Mesenteric fat pad (tissue), 1 donor: ENCODE measurements around the gene CYP2E1. TPM values are rescaled to one million over a fixed set of nuclear protein-coding genes. Genes with fewer than 3 reads are reported as not detected.
"Not testable (repeated sequence)": the region's sequence is repeated elsewhere in the genome, so short reads cannot be mapped to it uniquely, and the experiment has no call there.

ENCODE experiments used
- DNase-seq: peaks from one replicate; pipeline ENCODE4 v3.0.0-alpha.2; 2020; ENCODE audit warnings: low spot score
- total RNA-seq: library from RNA; stranded (reverse); fragmentation: NEBNext Ultra II Directional; extraction: Animal tissue kit (Norgen Biotek cat#: 25700); gene quantifications from one replicate; pipeline ENCODE4 v1.2.1, GENCODE V29; 2021
- donor health status: DM: yes; HTN: yes; CAD: no.

CYP2E1 gene
- total RNA-seq, 1 donor from 2014 or later = 3.8 TPM

DNA sequence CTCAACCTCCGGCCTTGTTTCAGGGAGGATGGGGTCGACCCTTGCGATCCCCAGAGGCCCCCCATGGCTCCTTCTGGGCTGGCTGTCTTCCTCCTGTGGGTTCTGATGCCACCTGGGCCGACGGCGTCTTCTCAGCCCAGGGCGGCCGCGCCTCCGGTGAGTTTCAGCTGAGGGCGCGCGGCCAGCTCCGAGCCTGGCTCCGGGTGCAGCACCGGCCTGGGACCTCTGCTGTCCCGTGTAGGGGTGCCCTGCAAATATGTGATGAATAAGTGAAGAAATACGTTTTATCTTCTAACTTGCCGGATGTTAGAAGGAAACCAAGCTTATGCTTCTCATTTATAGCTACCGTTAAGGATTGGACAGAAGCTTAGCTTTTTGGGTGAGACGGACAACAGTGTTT, 42.6 kb downstream of the CYP2E1 start:
- not testable (repeated sequence) for DNase-seq

DNA sequence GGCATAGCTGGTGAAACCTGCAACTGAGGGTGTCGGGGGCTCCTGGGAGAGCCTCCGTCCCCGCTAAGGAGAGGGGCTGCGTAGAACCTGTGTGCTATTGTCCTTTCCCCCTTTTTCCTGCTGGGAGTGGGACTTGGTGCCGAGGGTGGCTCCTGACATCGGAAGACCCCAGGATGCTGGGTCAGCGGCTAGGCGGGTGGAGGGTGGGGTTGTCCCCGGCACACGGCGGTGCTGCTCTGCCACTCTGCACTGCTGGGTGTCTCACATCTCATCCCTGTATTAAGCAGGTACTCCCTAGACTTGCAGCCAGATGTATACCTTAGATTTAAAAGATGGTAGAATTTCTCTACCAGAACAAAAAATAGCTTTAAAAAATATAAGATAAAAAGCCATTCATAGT, 44.9 kb downstream of the CYP2E1 start:
- DNase-seq = not testable (repeated sequence)

DNA sequence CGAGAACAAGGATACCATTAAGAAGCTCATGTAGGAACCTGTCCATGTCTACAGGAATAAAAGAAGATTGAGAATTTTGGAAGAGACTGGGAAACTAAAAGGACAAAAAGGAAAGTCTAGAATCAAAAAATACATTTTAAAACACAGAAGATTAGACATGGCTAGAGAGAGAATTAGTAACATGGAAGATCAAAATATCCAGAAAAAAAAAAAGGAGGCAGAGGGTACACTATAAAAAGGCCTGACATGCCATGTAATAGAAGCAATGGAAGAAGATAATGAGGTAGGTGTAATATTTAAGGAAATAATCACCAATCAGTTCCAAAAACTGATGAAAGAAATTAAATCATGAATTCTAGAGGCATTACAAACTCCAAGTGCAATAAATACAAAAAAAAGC, 46.3 kb downstream of the CYP2E1 start:
- DNase-seq = not testable (repeated sequence)

DNA sequence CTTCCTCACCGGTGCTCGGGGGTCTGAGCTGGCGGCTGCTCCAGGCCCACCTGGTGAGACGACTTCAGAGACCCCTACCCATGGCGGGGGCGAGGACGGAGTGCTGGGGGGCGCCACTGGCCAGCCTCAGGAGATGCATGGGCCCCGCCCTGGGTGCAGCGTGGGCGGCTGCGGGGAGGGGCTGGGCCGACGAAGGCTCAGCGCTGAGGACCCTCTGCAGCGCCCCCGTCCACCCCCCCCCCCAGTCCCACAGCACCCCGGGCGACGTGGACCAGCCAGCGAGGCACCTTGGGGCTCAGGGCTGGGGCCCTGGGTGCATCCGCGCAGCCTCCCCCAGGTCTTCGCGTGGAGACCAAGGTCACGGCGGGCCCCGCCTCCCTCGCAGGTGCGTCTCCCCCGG, 49.9 kb downstream of the CYP2E1 start:
- not testable (repeated sequence) for DNase-seq

Other genes starting within 250 kb of the CYP2E1 start
- gene TUBGCP2, start 218.5 kb upstream of the CYP2E1 start, total RNA-seq = 46.3 TPM
- gene ZNF511, start 218.4 kb upstream of the CYP2E1 start, total RNA-seq = 32.9 TPM
- not detected for gene CALY, start 190.5 kb upstream of the CYP2E1 start, total RNA-seq
- 1.6 TPM for gene PRAP1, start 180.0 kb upstream of the CYP2E1 start, total RNA-seq
- gene FUOM, start 169.3 kb upstream of the CYP2E1 start, total RNA-seq = 19.0 TPM
- 188 TPM for gene ECHS1, start 154.0 kb upstream of the CYP2E1 start, total RNA-seq
- 3.6 TPM for gene PAOX, start 148.1 kb upstream of the CYP2E1 start, total RNA-seq
- 33.3 TPM for gene MTG1, start 133.2 kb upstream of the CYP2E1 start, total RNA-seq
- not detected for gene SPRN, start 102.7 kb upstream of the CYP2E1 start, total RNA-seq
- gene SCART1, start 73.4 kb upstream of the CYP2E1 start, total RNA-seq = 3.3 TPM
- 2.1 TPM for gene SYCE1, start 38.2 kb downstream of the CYP2E1 start, total RNA-seq
- gene FRG2B, start 99.4 kb downstream of the CYP2E1 start, total RNA-seq = not detected